H9 (cell line): Measurements from ENCODE around the gene LRRC27. TPM values are rescaled to one million over a fixed set of nuclear protein-coding genes. Genes with fewer than 3 reads are reported as not detected.

Source experiments
- DNase-seq: peaks from one replicate; pipeline ENCODE4 v3.0.0-alpha.2; 2017
- H2AFZ ChIP-seq: one replicate; pipeline ENCODE4 v1.6.1; 2013; ENCODE audit warnings: mild to moderate bottlenecking, low read length, control low read depth, moderate library complexity
- H2AK5ac ChIP-seq: 2 replicates; pipeline ENCODE4 v1.6.1; 2013; ENCODE audit warnings: low read length, control low read depth, mixed read lengths; ENCODE audit not compliant: insufficient read length
- H2BK120ac ChIP-seq: one replicate; pipeline ENCODE4 v1.6.1; 2013; ENCODE audit warnings: low read depth, mild to moderate bottlenecking, low read length, control low read depth, inconsistent platforms; ENCODE audit not compliant: poor library complexity, severe bottlenecking
- H2BK12ac ChIP-seq: 2 replicates; pipeline ENCODE4 v1.6.1; 2013; ENCODE audit warnings: low read length, control low read depth, mixed read lengths, low read depth; ENCODE audit not compliant: insufficient read length
- H2BK15ac ChIP-seq: 2 replicates; pipeline ENCODE4 v1.6.1; 2013; ENCODE audit warnings: low read depth, low read length, control low read depth
- H2BK20ac ChIP-seq: one replicate; pipeline ENCODE4 v1.6.1; 2013; ENCODE audit warnings: low read depth, mild to moderate bottlenecking, low read length, control low read depth, inconsistent platforms; ENCODE audit not compliant: poor library complexity, severe bottlenecking
- H2BK5ac ChIP-seq: 2 replicates; pipeline ENCODE4 v1.6.1; 2013; ENCODE audit warnings: low read length, control low read depth, mixed read lengths; ENCODE audit not compliant: insufficient read length
- H3K14ac ChIP-seq: 2 replicates; pipeline ENCODE4 v1.6.1; 2013; ENCODE audit warnings: low read length, control low read depth; ENCODE audit not compliant: insufficient read depth
- H3K18ac ChIP-seq: 2 replicates; pipeline ENCODE4 v1.6.1; 2013; ENCODE audit warnings: low read depth, mild to moderate bottlenecking, mixed read lengths, low read length, control low read depth; ENCODE audit not compliant: insufficient read length
- H3K23ac ChIP-seq: 2 replicates; pipeline ENCODE4 v1.6.1; 2013; ENCODE audit warnings: low read length, control low read depth, mixed read lengths, low read depth; ENCODE audit not compliant: insufficient read length
- H3K23me2 ChIP-seq: 2 replicates; pipeline ENCODE4 v1.6.1; 2013; ENCODE audit warnings: low read depth, mild to moderate bottlenecking, mixed read lengths, low read length, control low read depth; ENCODE audit not compliant: insufficient read length, poor library complexity, severe bottlenecking
- H3K27ac ChIP-seq: 2 replicates; pipeline ENCODE4 v1.5.1; 2013; ENCODE audit warnings: low read length, control low read depth, mixed read lengths, low read depth; ENCODE audit not compliant: insufficient read length
- H3K27me3 ChIP-seq: 2 replicates; pipeline ENCODE4 v1.6.1; 2013; ENCODE audit warnings: low read length, control low read depth, inconsistent platforms; ENCODE audit not compliant: insufficient read depth
- H3K4ac ChIP-seq: 2 replicates; pipeline ENCODE4 v1.6.1; 2013; ENCODE audit warnings: low read depth, mild to moderate bottlenecking, control low read depth, inconsistent platforms, low read length, moderate library complexity
- H3K4me1 ChIP-seq: 2 replicates; pipeline ENCODE4 v1.6.1; 2013; ENCODE audit warnings: low read length, control low read depth, inconsistent platforms; ENCODE audit not compliant: insufficient read depth
- H3K4me2 ChIP-seq: 2 replicates; pipeline ENCODE4 v1.6.1; 2013; ENCODE audit warnings: low read length, control low read depth, mixed read lengths; ENCODE audit not compliant: insufficient read length, insufficient read depth
- H3K56ac ChIP-seq: 2 replicates; pipeline ENCODE4 v1.6.1; 2013; ENCODE audit warnings: low read depth, mild to moderate bottlenecking, mixed read lengths, low read length, control low read depth; ENCODE audit not compliant: insufficient read length
- H3K79me1 ChIP-seq: 2 replicates; pipeline ENCODE4 v1.6.1; 2013; ENCODE audit warnings: low read depth, mild to moderate bottlenecking, moderate library complexity, low read length, control low read depth, inconsistent platforms; ENCODE audit not compliant: insufficient read depth, poor library complexity, severe bottlenecking
- H3K79me2 ChIP-seq: 2 replicates; pipeline ENCODE4 v1.6.1; 2013; ENCODE audit warnings: low read length, control low read depth, inconsistent platforms; ENCODE audit not compliant: insufficient read depth
- H3K9ac ChIP-seq: 2 replicates; pipeline ENCODE4 v1.6.1; 2013; ENCODE audit warnings: low read length, control low read depth, mixed read lengths; ENCODE audit not compliant: insufficient read length; ENCODE audit errors: extremely low read depth
- H3K9me3 ChIP-seq: one replicate; pipeline ENCODE4 v1.6.1; 2013; ENCODE audit warnings: low read depth, low read length, inconsistent platforms; ENCODE audit not compliant: control insufficient read depth
- H3T11ph ChIP-seq: one replicate; pipeline ENCODE4 v1.6.1; 2013; ENCODE audit warnings: mild to moderate bottlenecking, low read length, control low read depth, inconsistent platforms
- H4K20me1 ChIP-seq: one replicate; pipeline ENCODE4 v1.6.1; 2013; ENCODE audit not compliant: control insufficient read depth, insufficient read length, insufficient read depth
- H4K5ac ChIP-seq: 2 replicates; pipeline ENCODE4 v1.6.1; 2013; ENCODE audit warnings: low read depth, mild to moderate bottlenecking, mixed read lengths, low read length, control low read depth; ENCODE audit not compliant: insufficient read length
- H4K8ac ChIP-seq: replicated peaks from 2 replicates; pipeline ENCODE4 v1.6.1; 2013; ENCODE audit warnings: low read length, control low read depth, mixed read lengths, low read depth; ENCODE audit not compliant: insufficient read length
- H4K91ac ChIP-seq: 2 replicates; pipeline ENCODE4 v1.6.1; 2013; ENCODE audit warnings: low read depth, mild to moderate bottlenecking, moderate library complexity, mixed read lengths, low read length, control low read depth; ENCODE audit not compliant: insufficient read length
- H3K27ac Mint-ChIP-seq, 3 experiments: 2 replicates in 2 of 3; 3 replicates in 1 of 3; pipeline ENCODE4 v1.8.0; 2020 to 2021; ENCODE audit warnings: mixed read lengths in 3 of 3, mild to moderate bottlenecking in 1 of 3, moderate library complexity in 1 of 3
- H3K27me3 Mint-ChIP-seq: 2 replicates; pipeline ENCODE4 v1.8.0; 2021; ENCODE audit warnings: low read depth, mild to moderate bottlenecking, moderate library complexity, mixed read lengths
- H3K36me3 Mint-ChIP-seq, 3 experiments: 2 replicates in 2 of 3; 3 replicates in 1 of 3; pipeline ENCODE4 v1.8.0; 2020 to 2021; ENCODE audit warnings: low read depth in 3 of 3, mixed read lengths in 3 of 3; ENCODE audit not compliant: insufficient read depth in 1 of 3
- H3K4me1 Mint-ChIP-seq, 2 experiments: 2 replicates each; pipeline ENCODE4 v1.8.0; 2020; ENCODE audit warnings: mixed read lengths in 2 of 2
- H3K4me3 Mint-ChIP-seq, 2 experiments: 2 replicates in 1 of 2; 3 replicates in 1 of 2; pipeline ENCODE4 v1.8.0; 2020 to 2021; ENCODE audit warnings: mild to moderate bottlenecking in 2 of 2, mixed read lengths in 2 of 2, moderate library complexity in 1 of 2
- H3K9me3 Mint-ChIP-seq, 2 experiments: 2 replicates in 1 of 2; 3 replicates in 1 of 2; pipeline ENCODE4 v1.8.0; 2020; ENCODE audit warnings: mild to moderate bottlenecking in 2 of 2, mixed read lengths in 2 of 2, moderate library complexity in 1 of 2
- WGBS: extraction: QIAGEN DNeasy Blood & Tissue Kit; methylation state at CpG from one replicate; pipeline ENCODE4 v1.1.7; 2013; ENCODE audit warnings: missing lambda C conversion rate, low lambda C conversion rate, mixed read lengths; ENCODE audit not compliant: insufficient read length; ENCODE audit errors: extremely low coverage; 5-methylcytosine and 5-hydroxymethylcytosine counted together
- total RNA-seq: library from RNA; stranded (reverse); gene quantifications from 2 replicates; pipeline ENCODE4 v1.2.1, GENCODE V29; 2021
- TF ChIP-seq, protein P1 (sequence below): fragments of 200-600 bp; sonication (generic); conservative IDR thresholded peaks from 3 replicates; pipeline ENCODE4 v1.8.0; 2021; ENCODE audit warnings: antibody characterized with exemption, mild to moderate bottlenecking

Gene LRRC27
- total RNA-seq, 1 experiment from 2014 or later, result 2.7 TPM

DNA sequence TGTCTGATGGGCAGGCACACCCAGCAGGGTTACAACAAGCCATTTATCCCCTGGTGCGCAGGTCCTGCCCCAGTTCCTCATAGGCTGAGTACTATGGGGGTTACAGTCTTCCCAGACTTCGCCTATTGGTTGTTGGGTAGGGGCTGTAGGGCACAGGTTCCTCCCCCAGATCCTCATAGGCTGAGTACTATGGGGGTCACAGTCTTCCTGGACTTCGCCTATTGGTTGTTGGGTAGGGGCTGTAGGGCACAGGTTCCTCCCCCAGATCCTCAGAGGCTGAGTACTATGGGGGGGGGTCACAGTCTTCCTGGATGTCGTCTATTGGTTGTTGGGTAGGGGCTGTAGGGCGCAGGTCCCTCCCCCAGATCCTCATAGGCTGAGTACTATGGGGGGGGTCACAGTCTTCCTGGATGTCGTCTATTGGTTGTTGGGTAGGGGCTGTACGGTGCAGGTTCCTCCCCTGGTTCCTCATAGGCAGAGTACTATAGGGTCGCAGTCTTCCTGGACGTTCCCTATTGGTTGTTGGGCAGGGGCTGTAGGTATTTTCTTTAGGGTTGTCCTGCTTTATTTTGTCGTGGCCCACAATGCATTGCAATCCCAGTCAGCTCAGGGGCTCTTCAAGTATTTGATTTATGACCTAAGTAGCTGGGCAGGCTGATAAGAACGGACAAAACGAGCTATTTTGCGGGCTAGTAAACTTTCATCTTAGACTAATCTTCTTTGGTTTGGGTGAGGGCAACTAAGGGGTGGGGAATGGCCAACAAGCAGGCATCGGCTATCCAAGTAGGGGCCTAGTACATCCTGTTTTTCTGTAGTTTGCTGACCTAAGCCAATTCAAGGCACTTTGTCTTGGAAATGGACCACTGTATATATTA is 3.4 kb downstream of the LRRC27 start:
- no peak overlapping the region for H2BK12ac ChIP-seq
- H3K23me2 ChIP-seq, result peaks cover 11% of the 10 kb centered on the region
- H3K23ac ChIP-seq, result no peak overlapping the region
- peaks cover 16 to 36% of the 10 kb centered on the region in 2 experiments for H3K4me1 Mint-ChIP-seq
- no peak overlapping the region for H2AFZ ChIP-seq
- H3K4me1 ChIP-seq, result peaks cover 3% of the 10 kb centered on the region; the same call in 1 of the 2 replicates
- no peak overlapping the region for H4K91ac ChIP-seq
- DNase-seq, result peak; percentile 71
- no peak overlapping the region for H3T11ph ChIP-seq
- H2BK120ac ChIP-seq, result no peak overlapping the region
- H3K4ac ChIP-seq, result no peak overlapping the region
- H3K4me2 ChIP-seq, result no peak overlapping the region
- no peaks in the 10 kb centered on the region; a peak in 1 of 5 replicates for H3K9me3 Mint-ChIP-seq
- peaks cover 0 to under 1% (median 0%) of the 10 kb centered on the region in 3 experiments; a peak in 4 of 7 replicates for H3K36me3 Mint-ChIP-seq
- H2AK5ac ChIP-seq, result no peak overlapping the region
- no peak overlapping the region for H2BK20ac ChIP-seq
- H3K27ac Mint-ChIP-seq, result peak overlapping the region in 2 of 3 experiments; percentile 50 to 79; a peak in 3 of 7 replicates
- TF ChIP-seq, protein P1, sequence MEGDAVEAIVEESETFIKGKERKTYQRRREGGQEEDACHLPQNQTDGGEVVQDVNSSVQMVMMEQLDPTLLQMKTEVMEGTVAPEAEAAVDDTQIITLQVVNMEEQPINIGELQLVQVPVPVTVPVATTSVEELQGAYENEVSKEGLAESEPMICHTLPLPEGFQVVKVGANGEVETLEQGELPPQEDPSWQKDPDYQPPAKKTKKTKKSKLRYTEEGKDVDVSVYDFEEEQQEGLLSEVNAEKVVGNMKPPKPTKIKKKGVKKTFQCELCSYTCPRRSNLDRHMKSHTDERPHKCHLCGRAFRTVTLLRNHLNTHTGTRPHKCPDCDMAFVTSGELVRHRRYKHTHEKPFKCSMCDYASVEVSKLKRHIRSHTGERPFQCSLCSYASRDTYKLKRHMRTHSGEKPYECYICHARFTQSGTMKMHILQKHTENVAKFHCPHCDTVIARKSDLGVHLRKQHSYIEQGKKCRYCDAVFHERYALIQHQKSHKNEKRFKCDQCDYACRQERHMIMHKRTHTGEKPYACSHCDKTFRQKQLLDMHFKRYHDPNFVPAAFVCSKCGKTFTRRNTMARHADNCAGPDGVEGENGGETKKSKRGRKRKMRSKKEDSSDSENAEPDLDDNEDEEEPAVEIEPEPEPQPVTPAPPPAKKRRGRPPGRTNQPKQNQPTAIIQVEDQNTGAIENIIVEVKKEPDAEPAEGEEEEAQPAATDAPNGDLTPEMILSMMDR, result no peak
- peaks cover 17% of the 10 kb centered on the region for H3K27me3 Mint-ChIP-seq
- H3K79me2 ChIP-seq, result peaks cover under 1% of the 10 kb centered on the region; the same call in 1 of the 2 replicates
- H3K79me1 ChIP-seq, result no peaks in the 10 kb centered on the region
- H4K5ac ChIP-seq, result no peak overlapping the region
- no peaks in the 10 kb centered on the region for H4K20me1 ChIP-seq
- H3K56ac ChIP-seq, result no peak overlapping the region
- no peaks in the 10 kb centered on the region for H3K27me3 ChIP-seq
- H3K9ac ChIP-seq, result no peak overlapping the region
- H2BK15ac ChIP-seq, result no peak overlapping the region
- no peak overlapping the region for H3K14ac ChIP-seq
- no peaks in the 10 kb centered on the region for H3K9me3 ChIP-seq
- H3K27ac ChIP-seq, result no peak overlapping the region
- H3K18ac ChIP-seq, result no peak overlapping the region
- H4K8ac ChIP-seq, result no peak overlapping the region
- no peak overlapping the region for H2BK5ac ChIP-seq
- WGBS, result no CpG with 5 or more reads among the region's 14 CpGs
- H3K4me3 Mint-ChIP-seq, result no peak overlapping the region
